Suprapubic skin (tissue), 3 donors: Measurements from ENCODE around the gene ERG.

Experiments
- EP300 ChIP-seq: sonication (generic); formaldehyde crosslinking; IDR thresholded peaks from one replicate; pipeline ENCODE4 v1.6.1; 2017; ENCODE audit warnings: antibody characterized with exemption
- TF ChIP-seq, protein P1 (sequence below), 2 donors: fragments of 200-600 bp in 1 of 2; fragments of 450-650 bp in 1 of 2; sonication (generic) in 1 of 2; IDR thresholded peaks; one replicate each; pipeline ENCODE4 v1.5.1; 2016 to 2019; ENCODE audit warnings: antibody characterized with exemption in 2 of 2, mild to moderate bottlenecking in 1 of 2, moderate library complexity in 1 of 2

GRCh38 chr21:38503583-38503982 is 5.3 kb upstream of the ERG start:
- TF ChIP-seq, protein P1, sequence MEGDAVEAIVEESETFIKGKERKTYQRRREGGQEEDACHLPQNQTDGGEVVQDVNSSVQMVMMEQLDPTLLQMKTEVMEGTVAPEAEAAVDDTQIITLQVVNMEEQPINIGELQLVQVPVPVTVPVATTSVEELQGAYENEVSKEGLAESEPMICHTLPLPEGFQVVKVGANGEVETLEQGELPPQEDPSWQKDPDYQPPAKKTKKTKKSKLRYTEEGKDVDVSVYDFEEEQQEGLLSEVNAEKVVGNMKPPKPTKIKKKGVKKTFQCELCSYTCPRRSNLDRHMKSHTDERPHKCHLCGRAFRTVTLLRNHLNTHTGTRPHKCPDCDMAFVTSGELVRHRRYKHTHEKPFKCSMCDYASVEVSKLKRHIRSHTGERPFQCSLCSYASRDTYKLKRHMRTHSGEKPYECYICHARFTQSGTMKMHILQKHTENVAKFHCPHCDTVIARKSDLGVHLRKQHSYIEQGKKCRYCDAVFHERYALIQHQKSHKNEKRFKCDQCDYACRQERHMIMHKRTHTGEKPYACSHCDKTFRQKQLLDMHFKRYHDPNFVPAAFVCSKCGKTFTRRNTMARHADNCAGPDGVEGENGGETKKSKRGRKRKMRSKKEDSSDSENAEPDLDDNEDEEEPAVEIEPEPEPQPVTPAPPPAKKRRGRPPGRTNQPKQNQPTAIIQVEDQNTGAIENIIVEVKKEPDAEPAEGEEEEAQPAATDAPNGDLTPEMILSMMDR (IDR thresholded peaks at IDR 0.05): no peak
- TF ChIP-seq EP300: no peak
